ENCODE data around the gene GUCA1A. TPM values are rescaled to one million over a fixed set of nuclear protein-coding genes. Genes with fewer than 3 reads are reported as not detected.
"Not testable (repeated sequence)": the region's sequence is repeated elsewhere in the genome, so short reads cannot be mapped to it uniquely, and the experiment has no call there.

Gene GUCA1A
- total RNA-seq, 1 experiment from 2014 or later = not detected

DNA sequence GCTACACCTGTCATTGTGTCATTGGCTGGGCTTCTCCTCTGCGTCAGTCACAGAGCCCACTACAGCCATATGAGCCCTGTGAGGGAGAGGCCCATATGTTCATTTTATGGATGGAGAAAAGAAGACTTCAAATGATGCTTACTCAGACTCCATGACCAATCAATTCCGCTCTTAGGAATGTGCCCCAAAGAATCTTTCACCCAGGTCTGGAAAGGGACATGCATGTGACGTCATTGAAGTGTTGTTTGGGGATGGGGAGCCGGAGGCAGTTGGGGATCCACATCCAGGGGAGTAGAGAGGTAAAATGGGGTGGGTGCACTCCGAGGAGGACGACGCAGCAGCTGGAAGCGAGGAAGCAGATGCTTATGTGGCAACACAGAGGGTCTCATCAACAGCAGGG is 21.1 kb upstream of the GUCA1A start:
- TF ChIP-seq SIN3A (IDR thresholded peaks at IDR 0.05; ENCODE audit: low read depth) (no peak), YY1 (IDR thresholded peaks at IDR 0.05; ENCODE audit: extremely low read depth, insufficient replicate concordance, low read depth, low read length) (no peak), ZNF274 (IDR thresholded peaks at IDR 0.05; ENCODE audit: low read depth, low read length) (no peak), FOSL1 (IDR thresholded peaks at IDR 0.05; ENCODE audit: low read depth) (no peak), POLR2A (IDR thresholded peaks at IDR 0.05; ENCODE audit: borderline replicate concordance, extremely low read depth, insufficient read depth, insufficient read length) (no peak), CBX3 (IDR thresholded peaks at IDR 0.05; ENCODE audit: low read depth) (no peak), RAD21 (IDR thresholded peaks at IDR 0.05; ENCODE audit: low read depth) (no peak), ELF1 (IDR thresholded peaks at IDR 0.05; ENCODE audit: borderline replicate concordance, low read depth) (no peak), EZH2phosphoT487 (IDR thresholded peaks at IDR 0.05; ENCODE audit: borderline replicate concordance) (no peak), SRF (IDR thresholded peaks at IDR 0.05; ENCODE audit: low read depth) (no peak), SP1 (IDR thresholded peaks at IDR 0.05; ENCODE audit: low read depth) (no peak), TCF7L2 (IDR thresholded peaks at IDR 0.05; ENCODE audit: borderline replicate concordance, extremely low read depth, insufficient read depth, insufficient read length) (no peak), EGR1 (IDR thresholded peaks at IDR 0.05; ENCODE audit: low read depth) (no peak)
- TF ChIP-seq, protein P1, sequence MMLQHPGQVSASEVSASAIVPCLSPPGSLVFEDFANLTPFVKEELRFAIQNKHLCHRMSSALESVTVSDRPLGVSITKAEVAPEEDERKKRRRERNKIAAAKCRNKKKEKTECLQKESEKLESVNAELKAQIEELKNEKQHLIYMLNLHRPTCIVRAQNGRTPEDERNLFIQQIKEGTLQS (IDR thresholded peaks at IDR 0.05) = no peak
- TF ChIP-seq, protein P2, sequence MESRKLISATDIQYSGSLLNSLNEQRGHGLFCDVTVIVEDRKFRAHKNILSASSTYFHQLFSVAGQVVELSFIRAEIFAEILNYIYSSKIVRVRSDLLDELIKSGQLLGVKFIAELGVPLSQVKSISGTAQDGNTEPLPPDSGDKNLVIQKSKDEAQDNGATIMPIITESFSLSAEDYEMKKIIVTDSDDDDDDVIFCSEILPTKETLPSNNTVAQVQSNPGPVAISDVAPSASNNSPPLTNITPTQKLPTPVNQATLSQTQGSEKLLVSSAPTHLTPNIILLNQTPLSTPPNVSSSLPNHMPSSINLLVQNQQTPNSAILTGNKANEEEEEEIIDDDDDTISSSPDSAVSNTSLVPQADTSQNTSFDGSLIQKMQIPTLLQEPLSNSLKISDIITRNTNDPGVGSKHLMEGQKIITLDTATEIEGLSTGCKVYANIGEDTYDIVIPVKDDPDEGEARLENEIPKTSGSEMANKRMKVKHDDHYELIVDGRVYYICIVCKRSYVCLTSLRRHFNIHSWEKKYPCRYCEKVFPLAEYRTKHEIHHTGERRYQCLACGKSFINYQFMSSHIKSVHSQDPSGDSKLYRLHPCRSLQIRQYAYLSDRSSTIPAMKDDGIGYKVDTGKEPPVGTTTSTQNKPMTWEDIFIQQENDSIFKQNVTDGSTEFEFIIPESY (IDR thresholded peaks at IDR 0.05; ENCODE audit: extremely low read depth, insufficient replicate concordance, low read length) = no peak
- TF ChIP-seq, protein P3, sequence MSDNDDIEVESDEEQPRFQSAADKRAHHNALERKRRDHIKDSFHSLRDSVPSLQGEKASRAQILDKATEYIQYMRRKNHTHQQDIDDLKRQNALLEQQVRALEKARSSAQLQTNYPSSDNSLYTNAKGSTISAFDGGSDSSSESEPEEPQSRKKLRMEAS (IDR thresholded peaks at IDR 0.05) = no peak
- TF ChIP-seq, protein P4, sequence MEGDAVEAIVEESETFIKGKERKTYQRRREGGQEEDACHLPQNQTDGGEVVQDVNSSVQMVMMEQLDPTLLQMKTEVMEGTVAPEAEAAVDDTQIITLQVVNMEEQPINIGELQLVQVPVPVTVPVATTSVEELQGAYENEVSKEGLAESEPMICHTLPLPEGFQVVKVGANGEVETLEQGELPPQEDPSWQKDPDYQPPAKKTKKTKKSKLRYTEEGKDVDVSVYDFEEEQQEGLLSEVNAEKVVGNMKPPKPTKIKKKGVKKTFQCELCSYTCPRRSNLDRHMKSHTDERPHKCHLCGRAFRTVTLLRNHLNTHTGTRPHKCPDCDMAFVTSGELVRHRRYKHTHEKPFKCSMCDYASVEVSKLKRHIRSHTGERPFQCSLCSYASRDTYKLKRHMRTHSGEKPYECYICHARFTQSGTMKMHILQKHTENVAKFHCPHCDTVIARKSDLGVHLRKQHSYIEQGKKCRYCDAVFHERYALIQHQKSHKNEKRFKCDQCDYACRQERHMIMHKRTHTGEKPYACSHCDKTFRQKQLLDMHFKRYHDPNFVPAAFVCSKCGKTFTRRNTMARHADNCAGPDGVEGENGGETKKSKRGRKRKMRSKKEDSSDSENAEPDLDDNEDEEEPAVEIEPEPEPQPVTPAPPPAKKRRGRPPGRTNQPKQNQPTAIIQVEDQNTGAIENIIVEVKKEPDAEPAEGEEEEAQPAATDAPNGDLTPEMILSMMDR (IDR thresholded peaks at IDR 0.05 in 2 of 3, conservative IDR thresholded peaks at IDR 0.05 in 1 of 3; ENCODE audit: borderline replicate concordance in 1 of 3, insufficient read depth in 1 of 3, low read depth in 2 of 3, low read length in 2 of 3) = no peak
- CTCF ChIA-PET = no interaction called here

DNA sequence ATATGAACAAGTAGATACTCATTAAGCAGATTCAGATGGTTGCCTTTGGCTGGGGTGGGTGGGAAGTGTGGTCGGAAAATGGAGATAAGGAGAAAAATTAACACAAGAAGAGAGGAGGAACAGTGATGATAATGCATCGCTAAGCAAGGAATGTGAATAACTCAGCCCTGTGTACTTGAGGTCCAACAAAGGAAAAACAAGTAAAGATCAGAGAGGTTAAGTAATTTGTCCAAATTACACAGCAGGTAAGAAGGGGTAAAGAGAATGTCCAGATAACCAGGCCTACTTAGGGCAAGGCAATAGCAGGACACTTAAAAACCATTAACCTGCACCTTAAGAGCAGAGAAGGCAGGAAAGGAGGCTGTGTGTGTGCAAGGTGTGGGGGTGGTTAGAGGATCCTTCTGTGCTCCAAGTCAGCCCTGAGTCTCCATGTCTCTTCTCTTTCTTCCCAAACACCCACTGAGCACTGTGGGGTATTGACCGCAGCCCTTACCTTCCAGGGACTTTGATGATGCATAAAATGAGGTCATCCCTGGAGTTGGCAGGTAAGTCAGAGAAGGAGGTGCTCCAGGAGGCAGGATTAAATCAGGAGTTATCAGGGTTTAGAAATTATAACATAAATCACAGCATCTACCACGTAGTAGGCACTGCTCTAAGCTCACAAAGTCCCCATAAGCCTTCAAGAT is 20.5 kb upstream of the GUCA1A start:
- H3K27ac ChIP-seq (ENCODE audit: low read depth, low read length); BruUV-seq (replicated peaks); ATAC-seq; H3K27me3 ChIP-seq (ENCODE audit: insufficient read depth, low read length); intact Hi-C loops (cut with micrococcal nuclease); H3K9ac ChIP-seq (ENCODE audit: low read length); DNase-seq (ENCODE audit: low read depth, low spot score); H3K4me1 ChIP-seq (ENCODE audit: control insufficient read depth in 1 of 2, insufficient read depth in 2 of 2, low read length in 2 of 2); H3K4me3 ChIP-seq (replicated peaks in 1 of 2; ENCODE audit: low read depth in 1 of 2, low read length in 2 of 2); H4K20me1 ChIP-seq (ENCODE audit: insufficient read depth); POLR2A ChIA-PET; H3K9me3 ChIP-seq (ENCODE audit: control insufficient read depth in 1 of 2, insufficient read depth in 1 of 2, low read depth in 1 of 2, low read length in 2 of 2); H3K4me2 ChIP-seq (ENCODE audit: low read length); H3K9me2 ChIP-seq (ENCODE audit: insufficient read depth); CTCF ChIA-PET; H2AFZ ChIP-seq (ENCODE audit: low read depth, low read length, poor library complexity, severe bottlenecking); H3K36me3 ChIP-seq (ENCODE audit: control insufficient read depth in 1 of 2, insufficient read depth in 2 of 2, low read length in 2 of 2); H3K79me2 ChIP-seq (ENCODE audit: insufficient read depth, low read length); RAD21 ChIA-PET (ENCODE audit: low non-redundant PET in 1 of 2, low total read pairs in 2 of 2, uncharacterized antibody in 2 of 2, unreplicated experiment in 2 of 2): not testable (repeated sequence)

More for the DNA sequence above, 21.1 kb upstream of the GUCA1A start:
- Histone ChIP-seq H3K27me3 (ENCODE audit: insufficient read depth, low read length) (no peaks in the 10 kb centered on the region), H3K4me3 (replicated peaks in 1 of 2; ENCODE audit: low read depth in 1 of 2, low read length in 2 of 2) (no peak overlapping the region), H4K20me1 (ENCODE audit: insufficient read depth) (no peaks in the 10 kb centered on the region), H3K4me1 (ENCODE audit: control insufficient read depth in 1 of 2, insufficient read depth in 2 of 2, low read length in 2 of 2) (peaks cover 0 to 2% of the 10 kb centered on the region in 2 experiments; a peak in 2 of 4 replicates), H3K9ac (ENCODE audit: low read length) (no peak overlapping the region), H3K4me2 (ENCODE audit: low read length) (no peak overlapping the region), H3K36me3 (ENCODE audit: control insufficient read depth in 1 of 2, insufficient read depth in 2 of 2, low read length in 2 of 2) (no peaks in the 10 kb centered on the region), H3K27ac (ENCODE audit: low read depth, low read length) (no peak overlapping the region), H3K9me3 (ENCODE audit: control insufficient read depth in 1 of 2, insufficient read depth in 1 of 2, low read depth in 1 of 2, low read length in 2 of 2) (no peaks in the 10 kb centered on the region), H3K9me2 (ENCODE audit: insufficient read depth) (no peaks in the 10 kb centered on the region), H2AFZ (ENCODE audit: low read depth, low read length, poor library complexity, severe bottlenecking) (no peak overlapping the region), H3K79me2 (ENCODE audit: insufficient read depth, low read length) (no peaks in the 10 kb centered on the region)
- BruUV-seq (replicated peaks) = no TSS peak
- ChIA-PET RAD21 (ENCODE audit: low non-redundant PET in 1 of 2, low total read pairs in 2 of 2, uncharacterized antibody in 2 of 2, unreplicated experiment in 2 of 2) (no interaction called here), POLR2A (no interaction called here)
- ATAC-seq (no peak), DNase-seq (ENCODE audit: low read depth, low spot score) (no peak)
- intact Hi-C loops (cut with micrococcal nuclease) = no loop called here
